ENCODE measurements around the gene BANF1.

The BANF1 gene

DNA sequence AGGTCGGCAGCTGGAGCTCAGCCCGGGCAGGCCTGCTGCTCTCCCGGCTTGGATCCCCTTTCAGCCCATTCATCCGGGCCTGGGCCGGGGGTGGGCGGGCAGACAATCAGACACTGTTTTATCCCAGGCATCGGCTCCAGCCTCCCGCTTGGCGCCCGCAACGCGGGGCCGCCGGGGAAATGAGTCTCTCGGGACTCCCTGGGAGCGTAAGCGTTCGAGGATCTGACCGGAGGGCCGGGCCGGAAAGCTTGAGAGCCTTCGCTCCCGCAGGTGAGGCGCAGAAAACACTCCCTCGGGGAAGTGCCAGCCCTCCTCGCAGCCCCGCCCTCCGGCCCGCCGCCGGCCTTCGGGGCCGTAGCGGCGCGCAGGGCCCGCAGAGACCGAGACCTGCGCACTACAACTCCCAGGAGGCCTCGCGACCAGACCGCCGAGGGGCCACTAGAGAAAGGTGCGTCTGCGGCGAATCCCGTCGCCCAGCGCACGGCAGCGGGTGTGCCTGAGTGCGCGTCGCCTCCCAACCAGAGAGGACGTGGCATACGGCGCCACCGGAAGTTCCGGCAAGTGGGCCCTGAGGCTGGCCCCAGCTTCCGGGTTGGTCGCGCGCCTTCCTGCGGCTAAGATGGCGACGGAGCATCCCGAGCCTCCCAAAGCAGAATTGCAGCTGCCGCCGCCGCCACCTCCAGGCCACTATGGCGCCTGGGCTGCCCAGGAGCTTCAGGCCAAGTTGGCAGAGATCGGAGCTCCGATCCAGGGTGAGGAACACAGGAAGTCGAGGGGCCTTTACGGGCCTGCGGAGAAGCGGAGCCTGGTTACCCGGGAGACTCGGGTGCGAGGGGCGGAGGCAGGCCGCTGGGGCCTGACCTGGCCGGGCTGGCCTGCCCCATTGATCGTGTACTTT lies 49.7 kb downstream of the BANF1 start, which contains the start of gene SF3B2:
Gene SF3B2 (plus strand): TSS at position 599 of the 898 bp plus-strand sequence. CDS start 21 bp downstream, at position 620.
- peaks cover 8% of the 10 kb centered on the region for H3K4me1 ChIP-seq (ENCODE audit: control insufficient read depth, insufficient read depth, low read length)
- no peaks in the 10 kb centered on the region for H3K9me3 ChIP-seq (ENCODE audit: control insufficient read depth, insufficient read depth, low read depth, low read length)
- H3K27ac ChIP-seq (ENCODE audit: extremely low read depth, low read depth, low read length): peak within 1 kb of the TSS; percentile 93
- peaks cover 17 to 42% of the 10 kb centered on the region in 2 experiments for H3K36me3 ChIP-seq (ENCODE audit: control insufficient read depth in 2 of 2, insufficient read depth in 1 of 2, low read length in 2 of 2)
- CTCF ChIA-PET: interaction anchor here (0.5 to 4.7 kb wide), 12 partner anchors 11 to 511 kb away, joined by 3 to 36 read pairs (median 3); partner anchors contain the start of gene CATSPER1
- POLR2A ChIA-PET: interaction anchor here (0.5 to 2.1 kb wide), 18 partner anchors 8 to 515 kb away, joined by 3 to 7 read pairs (median 4); partner anchors contain the start of genes BANF1, PELI3 and RNASEH2C
- H3K4me3 ChIP-seq (ENCODE audit: low read depth, low read length): peak within 1 kb of the TSS; percentile 90
- no peak for TF ChIP-seq ZNF830 (tag by site-specific recombination; IDR thresholded peaks at IDR 0.05; ENCODE audit: low read depth)
- TF ChIP-seq ZNF837 (tag by site-specific recombination; IDR thresholded peaks at IDR 0.05): no peak
- no peak for TF ChIP-seq HOXD13 (CRISPR knock-in tag; IDR thresholded peaks at IDR 0.05; ENCODE audit: borderline replicate concordance)
- no peak for TF ChIP-seq ZNF114 (tag by site-specific recombination; IDR thresholded peaks at IDR 0.05)
- no peak for TF ChIP-seq REST (tag by site-specific recombination; IDR thresholded peaks at IDR 0.05)
- TF ChIP-seq ZNF324 (tag by site-specific recombination; IDR thresholded peaks at IDR 0.05): no peak
- TF ChIP-seq ZNF701 (tag by site-specific recombination; IDR thresholded peaks at IDR 0.05): no peak
- TF ChIP-seq, protein P1, sequence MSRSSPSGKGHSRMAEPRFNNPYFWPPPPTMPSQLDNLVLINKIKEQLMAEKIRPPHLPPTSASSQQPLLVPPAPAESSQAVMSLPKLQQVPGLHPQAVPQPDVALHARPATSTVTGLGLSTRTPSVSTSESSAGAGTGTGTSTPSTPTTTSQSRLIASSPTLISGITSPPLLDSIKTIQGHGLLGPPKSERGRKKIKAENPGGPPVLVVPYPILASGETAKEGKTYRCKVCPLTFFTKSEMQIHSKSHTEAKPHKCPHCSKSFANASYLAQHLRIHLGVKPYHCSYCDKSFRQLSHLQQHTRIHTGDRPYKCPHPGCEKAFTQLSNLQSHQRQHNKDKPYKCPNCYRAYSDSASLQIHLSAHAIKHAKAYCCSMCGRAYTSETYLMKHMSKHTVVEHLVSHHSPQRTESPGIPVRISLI (tag by site-specific recombination; IDR thresholded peaks at IDR 0.05): no peak
- TF ChIP-seq ZNF248 (tag by site-specific recombination; IDR thresholded peaks at IDR 0.05): no peak
- peak; percentile 61; the same call in 1 of the 2 replicates for TF ChIP-seq ZSCAN30 (tag by site-specific recombination; IDR thresholded peaks at IDR 0.05)
- TF ChIP-seq ZNF404 (tag by site-specific recombination; IDR thresholded peaks at IDR 0.05): no peak
- TF ChIP-seq ZNF132 (tag by site-specific recombination; IDR thresholded peaks at IDR 0.05; ENCODE audit: borderline replicate concordance): no peak
- peak; percentile 31; the same call in 1 of the 2 replicates for TF ChIP-seq GLIS2 (tag by site-specific recombination; IDR thresholded peaks at IDR 0.05)
- no peak for TF ChIP-seq ZBTB7A (tag by site-specific recombination; IDR thresholded peaks at IDR 0.05; ENCODE audit: low read depth)
- no peak for TF ChIP-seq ZNF777 (tag by site-specific recombination; IDR thresholded peaks at IDR 0.05; ENCODE audit: borderline replicate concordance)
- TF ChIP-seq WT1 (tag by site-specific recombination; IDR thresholded peaks at IDR 0.05): no peak
- TF ChIP-seq ZNF514 (tag by site-specific recombination; IDR thresholded peaks at IDR 0.05): no peak
- 0 out of 2 replicates have a peak, but pooled peaks have one; percentile 7 for TF ChIP-seq ZFHX2 (tag by site-specific recombination; conservative IDR thresholded peaks at IDR 0.05)
- no peak for TF ChIP-seq ZNF155 (tag by site-specific recombination; IDR thresholded peaks at IDR 0.05)
- TF ChIP-seq YY1 (tag by site-specific recombination; IDR thresholded peaks at IDR 0.05): peak; percentile 88
- no peak; the same call in 1 of the 2 replicates for TF ChIP-seq ZNF610 (tag by site-specific recombination; IDR thresholded peaks at IDR 0.05; ENCODE audit: borderline replicate concordance)
- TF ChIP-seq ZNF664 (tag by site-specific recombination; IDR thresholded peaks at IDR 0.05): no peak
- TF ChIP-seq ZNF266 (tag by site-specific recombination; IDR thresholded peaks at IDR 0.05; ENCODE audit: low read depth): no peak
- no peak for TF ChIP-seq ZSCAN4 (tag by site-specific recombination; IDR thresholded peaks at IDR 0.05)
- TF ChIP-seq ZNF621 (tag by site-specific recombination; IDR thresholded peaks at IDR 0.05): no peak
- peak; percentile 67 for TF ChIP-seq IKZF3 (tag by site-specific recombination; IDR thresholded peaks at IDR 0.05)
- no peak for TF ChIP-seq ZNF18 (tag by site-specific recombination; IDR thresholded peaks at IDR 0.05)
- peak; percentile 51; the same call in 1 of the 2 replicates for TF ChIP-seq KLF9 (tag by site-specific recombination; IDR thresholded peaks at IDR 0.05; ENCODE audit: low read depth)
- peak; percentile 58 for TF ChIP-seq PATZ1 (tag by site-specific recombination; IDR thresholded peaks at IDR 0.05)

Measured in HEK293 (cell line).